Activated T-cell treated with anti-CD3 and anti-CD28 coated beads, Interleukin-2, amount 50 U/mL, for 24 hours (primary cell): ENCODE data around the gene CALM3.
A peak's percentile ranks its signal among the peaks of the same experiment; 100 is the strongest.

Source experiments
- DNase-seq: peaks from one replicate; pipeline ENCODE4 v3.0.0-alpha.2; 2020
- H3K27ac Mint-ChIP-seq: 2 replicates; pipeline ENCODE4 v1.8.0; 2020; ENCODE audit warnings: mild to moderate bottlenecking, mixed read lengths
- H3K27me3 Mint-ChIP-seq: 2 replicates; pipeline ENCODE4 v1.8.0; 2020; ENCODE audit warnings: mixed read lengths
- H3K36me3 Mint-ChIP-seq: 2 replicates; pipeline ENCODE4 v1.8.0; 2020; ENCODE audit warnings: low read depth, mixed read lengths
- H3K4me1 Mint-ChIP-seq: 2 replicates; pipeline ENCODE4 v1.8.0; 2020; ENCODE audit warnings: low read depth, mixed read lengths
- H3K4me3 Mint-ChIP-seq: 2 replicates; pipeline ENCODE4 v1.8.0; 2020; ENCODE audit warnings: mild to moderate bottlenecking, moderate library complexity, mixed read lengths
- H3K9me3 Mint-ChIP-seq: 2 replicates; pipeline ENCODE4 v1.8.0; 2020; ENCODE audit warnings: mixed read lengths

Gene CALM3

GRCh38 chr19:46606019-46606418, 4.9 kb downstream of the CALM3 start:
- Mint-ChIP-seq H3K4me1 (peaks cover 54% of the 10 kb centered on the region), H3K36me3 (peaks cover 92% of the 10 kb centered on the region)

DNA sequence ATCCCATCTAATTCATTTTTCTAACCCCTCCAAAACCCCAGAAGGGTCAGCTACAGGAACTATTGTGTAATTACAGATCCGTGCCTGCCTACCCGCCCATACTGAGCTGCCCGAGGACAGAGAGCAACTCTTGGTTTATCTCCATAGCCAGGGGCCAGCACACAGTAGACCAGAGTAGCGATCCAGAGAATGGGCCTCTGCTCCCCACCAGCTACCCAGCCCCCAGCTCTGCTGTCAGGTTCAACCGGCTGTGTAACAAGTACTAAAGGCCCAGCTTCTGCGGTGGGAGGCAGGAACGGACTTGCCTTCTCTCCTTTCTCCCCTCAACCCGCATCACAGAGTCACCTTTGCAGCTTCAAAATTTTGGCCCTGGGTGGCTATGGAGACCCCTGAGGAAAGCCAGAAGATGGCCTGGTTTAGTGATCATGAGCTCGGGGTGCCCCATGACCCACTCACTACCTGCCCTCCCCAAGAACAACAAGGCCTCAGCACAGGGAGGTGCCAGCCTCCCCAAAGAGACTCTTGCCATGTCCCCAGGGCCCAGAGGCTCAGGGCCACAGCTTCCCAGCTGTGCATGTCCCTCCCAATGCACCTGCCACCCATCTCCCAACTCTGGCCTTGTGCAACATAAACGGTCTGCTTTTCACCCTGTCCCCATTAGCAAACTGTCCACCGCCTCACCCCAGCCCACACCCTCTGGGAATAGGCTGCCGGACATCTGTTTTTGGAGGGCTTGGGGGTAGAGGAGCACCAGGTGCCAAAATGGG, 5.7 kb downstream of the CALM3 start:
- Mint-ChIP-seq H3K9me3 (no peaks in the 10 kb centered on the region), H3K27ac (peak overlapping the region; percentile 5), H3K36me3 (peaks cover 95% of the 10 kb centered on the region), H3K27me3 (no peaks in the 10 kb centered on the region), H3K4me1 (peaks cover 63% of the 10 kb centered on the region), H3K4me3 (no peak overlapping the region)
- no peak for DNase-seq

More at GRCh38 chr19:46606019-46606418, 4.9 kb downstream of the CALM3 start:
- H3K27ac Mint-ChIP-seq: peak overlapping the region; percentile 61
- H3K4me3 Mint-ChIP-seq: no peak overlapping the region
- H3K9me3 Mint-ChIP-seq: no peaks in the 10 kb centered on the region
- no peaks in the 10 kb centered on the region for H3K27me3 Mint-ChIP-seq
- DNase-seq: no peak

DNA sequence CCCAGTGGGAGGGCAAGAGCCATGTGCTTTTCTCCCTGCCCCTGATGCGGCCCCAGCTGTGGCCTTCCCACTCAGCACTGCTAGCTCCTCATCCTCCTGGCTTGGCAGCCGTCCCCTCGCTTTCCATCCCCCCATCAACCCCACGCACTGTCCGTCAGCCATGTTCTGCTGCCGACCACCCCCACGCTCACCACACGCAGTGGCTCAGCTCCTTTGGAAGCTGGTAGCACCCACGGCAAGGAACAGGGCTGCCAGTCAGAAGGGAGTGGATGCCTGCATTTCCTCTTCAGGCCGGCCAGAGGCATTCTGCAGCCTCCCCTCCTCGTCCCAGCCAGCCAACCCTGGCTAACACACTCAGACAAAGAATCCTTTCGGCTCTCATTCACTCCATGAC, 6.3 kb downstream of the CALM3 start:
- H3K36me3 Mint-ChIP-seq: peaks cover 90% of the 10 kb centered on the region
- peak overlapping the region; percentile 50 for H3K27ac Mint-ChIP-seq
- H3K4me1 Mint-ChIP-seq: peaks cover 68% of the 10 kb centered on the region
- no peaks in the 10 kb centered on the region for H3K9me3 Mint-ChIP-seq
- no peaks in the 10 kb centered on the region for H3K27me3 Mint-ChIP-seq
- DNase-seq: no peak
- H3K4me3 Mint-ChIP-seq: no peak overlapping the region

GRCh38 chr19:46608178-46608577, 7.0 kb downstream of the CALM3 start:
- Mint-ChIP-seq H3K27ac (no peak overlapping the region), H3K9me3 (no peaks in the 10 kb centered on the region), H3K4me3 (no peak overlapping the region), H3K4me1 (peaks cover 65% of the 10 kb centered on the region), H3K36me3 (peaks cover 82% of the 10 kb centered on the region), H3K27me3 (no peaks in the 10 kb centered on the region)
- DNase-seq: no peak

DNA sequence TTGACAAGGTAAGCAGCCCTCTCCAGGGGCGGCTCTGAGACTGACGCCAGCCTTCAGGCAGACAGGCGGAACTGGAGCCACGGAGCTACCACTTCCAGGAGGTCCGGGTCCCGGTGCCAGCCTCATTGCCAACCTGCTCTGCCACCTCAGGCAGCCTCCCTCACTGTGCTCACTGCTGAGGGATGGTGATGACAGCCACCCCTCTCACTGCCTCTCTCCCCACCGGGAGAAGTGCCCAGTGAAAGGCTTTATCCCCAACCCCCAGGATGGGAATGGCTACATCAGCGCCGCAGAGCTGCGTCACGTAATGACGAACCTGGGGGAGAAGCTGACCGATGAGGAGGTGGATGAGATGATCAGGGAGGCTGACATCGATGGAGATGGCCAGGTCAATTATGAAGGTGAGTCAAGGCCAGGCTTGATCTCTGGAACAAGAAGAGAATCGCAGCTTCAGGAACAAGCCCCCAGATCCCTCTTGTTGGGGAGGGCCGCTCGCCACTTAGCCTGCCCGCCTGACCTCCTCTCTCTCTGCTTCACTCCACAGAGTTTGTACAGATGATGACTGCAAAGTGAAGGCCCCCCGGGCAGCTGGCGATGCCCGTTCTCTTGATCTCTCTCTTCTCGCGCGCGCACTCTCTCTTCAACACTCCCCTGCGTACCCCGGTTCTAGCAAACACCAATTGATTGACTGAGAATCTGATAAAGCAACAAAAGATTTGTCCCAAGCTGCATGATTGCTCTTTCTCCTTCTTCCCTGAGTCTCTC, 7.6 kb downstream of the CALM3 start:
- no peak overlapping the region for H3K4me3 Mint-ChIP-seq
- peaks cover 64% of the 10 kb centered on the region for H3K4me1 Mint-ChIP-seq
- H3K27me3 Mint-ChIP-seq: no peaks in the 10 kb centered on the region
- no peaks in the 10 kb centered on the region for H3K9me3 Mint-ChIP-seq
- H3K36me3 Mint-ChIP-seq: peaks cover 76% of the 10 kb centered on the region
- no peak for DNase-seq
- peak overlapping the region; percentile 2 for H3K27ac Mint-ChIP-seq

DNA sequence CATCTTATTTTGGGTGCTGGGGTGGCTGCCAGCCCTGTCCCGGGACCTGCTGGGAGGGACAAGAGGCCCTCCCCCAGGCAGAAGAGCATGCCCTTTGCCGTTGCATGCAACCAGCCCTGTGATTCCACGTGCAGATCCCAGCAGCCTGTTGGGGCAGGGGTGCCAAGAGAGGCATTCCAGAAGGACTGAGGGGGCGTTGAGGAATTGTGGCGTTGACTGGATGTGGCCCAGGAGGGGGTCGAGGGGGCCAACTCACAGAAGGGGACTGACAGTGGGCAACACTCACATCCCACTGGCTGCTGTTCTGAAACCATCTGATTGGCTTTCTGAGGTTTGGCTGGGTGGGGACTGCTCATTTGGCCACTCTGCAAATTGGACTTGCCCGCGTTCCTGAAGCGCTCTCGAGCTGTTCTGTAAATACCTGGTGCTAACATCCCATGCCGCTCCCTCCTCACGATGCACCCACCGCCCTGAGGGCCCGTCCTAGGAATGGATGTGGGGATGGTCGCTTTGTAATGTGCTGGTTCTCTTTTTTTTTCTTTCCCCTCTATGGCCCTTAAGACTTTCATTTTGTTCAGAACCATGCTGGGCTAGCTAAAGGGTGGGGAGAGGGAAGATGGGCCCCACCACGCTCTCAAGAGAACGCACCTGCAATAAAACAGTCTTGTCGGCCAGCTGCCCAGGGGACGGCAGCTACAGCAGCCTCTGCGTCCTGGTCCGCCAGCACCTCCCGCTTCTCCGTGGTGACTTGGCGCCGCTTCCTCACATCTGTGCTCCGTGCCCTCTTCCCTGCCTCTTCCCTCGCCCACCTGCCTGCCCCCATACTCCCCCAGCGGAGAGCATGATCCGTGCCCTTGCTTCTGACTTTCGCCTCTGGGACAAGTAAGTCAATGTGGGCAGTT, 8.6 kb downstream of the CALM3 start:
- peaks cover 62% of the 10 kb centered on the region for H3K4me1 Mint-ChIP-seq
- peaks cover 68% of the 10 kb centered on the region for H3K36me3 Mint-ChIP-seq
- peak overlapping the region; percentile 44 for H3K27ac Mint-ChIP-seq

DNA sequence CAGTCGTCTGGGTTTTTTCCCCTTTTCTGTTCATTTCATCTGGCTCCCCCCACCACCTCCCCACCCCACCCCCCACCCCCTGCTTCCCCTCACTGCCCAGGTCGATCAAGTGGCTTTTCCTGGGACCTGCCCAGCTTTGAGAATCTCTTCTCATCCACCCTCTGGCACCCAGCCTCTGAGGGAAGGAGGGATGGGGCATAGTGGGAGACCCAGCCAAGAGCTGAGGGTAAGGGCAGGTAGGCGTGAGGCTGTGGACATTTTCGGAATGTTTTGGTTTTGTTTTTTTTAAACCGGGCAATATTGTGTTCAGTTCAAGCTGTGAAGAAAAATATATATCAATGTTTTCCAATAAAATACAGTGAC, 9.3 kb downstream of the CALM3 start:
- no peaks in the 10 kb centered on the region for H3K27me3 Mint-ChIP-seq
- no peaks in the 10 kb centered on the region for H3K9me3 Mint-ChIP-seq
- peak overlapping the region; percentile 86 for H3K27ac Mint-ChIP-seq
- H3K36me3 Mint-ChIP-seq: peaks cover 62% of the 10 kb centered on the region
- H3K4me1 Mint-ChIP-seq: peaks cover 61% of the 10 kb centered on the region
- no peak for DNase-seq
- H3K4me3 Mint-ChIP-seq: no peak overlapping the region

More for the DNA sequence above, 8.6 kb downstream of the CALM3 start:
- Mint-ChIP-seq H3K4me3 (no peak overlapping the region), H3K9me3 (no peaks in the 10 kb centered on the region), H3K27me3 (no peaks in the 10 kb centered on the region)
- DNase-seq: no peak

GRCh38 chr19:46610851-46611770, 10.0 kb downstream of the CALM3 start:
- H3K9me3 Mint-ChIP-seq: no peaks in the 10 kb centered on the region
- H3K36me3 Mint-ChIP-seq: peaks cover 55% of the 10 kb centered on the region
- H3K27me3 Mint-ChIP-seq: no peaks in the 10 kb centered on the region
- H3K4me3 Mint-ChIP-seq: peak overlapping the region; percentile 25
- peak; percentile 51 for DNase-seq
- peak overlapping the region; percentile 86 for H3K27ac Mint-ChIP-seq
- peaks cover 63% of the 10 kb centered on the region for H3K4me1 Mint-ChIP-seq

GRCh38 chr19:46611776-46612175, 10.6 kb downstream of the CALM3 start:
- H3K9me3 Mint-ChIP-seq: no peaks in the 10 kb centered on the region
- peaks cover 48% of the 10 kb centered on the region for H3K36me3 Mint-ChIP-seq
- peak overlapping the region; percentile 86 for H3K27ac Mint-ChIP-seq
- no peak for DNase-seq
- peak overlapping the region; percentile 25 for H3K4me3 Mint-ChIP-seq
- H3K27me3 Mint-ChIP-seq: no peaks in the 10 kb centered on the region
- H3K4me1 Mint-ChIP-seq: peaks cover 65% of the 10 kb centered on the region

GRCh38 chr19:46613525-46613924, 12.4 kb downstream of the CALM3 start:
- Mint-ChIP-seq H3K27ac (no peak overlapping the region), H3K4me1 (peaks cover 71% of the 10 kb centered on the region), H3K4me3 (no peak overlapping the region), H3K27me3 (no peaks in the 10 kb centered on the region), H3K9me3 (no peaks in the 10 kb centered on the region), H3K36me3 (peaks cover 31% of the 10 kb centered on the region)
- DNase-seq: peak; percentile 28

GRCh38 chr19:46614114-46614722, 13.1 kb downstream of the CALM3 start:
- DNase-seq: peak; percentile 89
- Mint-ChIP-seq H3K4me3 (no peak overlapping the region), H3K9me3 (no peaks in the 10 kb centered on the region), H3K27me3 (no peaks in the 10 kb centered on the region), H3K27ac (peak overlapping the region; percentile 77), H3K36me3 (peaks cover 24% of the 10 kb centered on the region), H3K4me1 (peaks cover 74% of the 10 kb centered on the region)

- H3K4me1 Mint-ChIP-seq: peaks cover 76% of the 10 kb centered on the region
- no peak for DNase-seq
- H3K9me3 Mint-ChIP-seq: no peaks in the 10 kb centered on the region
- no peaks in the 10 kb centered on the region for H3K27me3 Mint-ChIP-seq
- peak overlapping the region; percentile 74 for H3K27ac Mint-ChIP-seq
- H3K36me3 Mint-ChIP-seq: peaks cover 7% of the 10 kb centered on the region
- no peak overlapping the region for H3K4me3 Mint-ChIP-seq
These were observed 14.8 kb downstream of the CALM3 start for GRCh38 chr19:46615966-46616365.

GRCh38 chr19:46616631-46617322, 15.6 kb downstream of the CALM3 start:
- peak overlapping the region; percentile 69 for H3K4me3 Mint-ChIP-seq
- H3K4me1 Mint-ChIP-seq: peaks cover 76% of the 10 kb centered on the region
- no peaks in the 10 kb centered on the region for H3K27me3 Mint-ChIP-seq
- peak; percentile 68 for DNase-seq
- H3K9me3 Mint-ChIP-seq: no peaks in the 10 kb centered on the region
- no peaks in the 10 kb centered on the region for H3K36me3 Mint-ChIP-seq
- peak overlapping the region; percentile 92 for H3K27ac Mint-ChIP-seq
